ENCODE data around the gene MLN. TPM values are rescaled to one million over a fixed set of nuclear protein-coding genes. Genes with fewer than 3 reads are reported as not detected.
A peak's percentile ranks its signal among the peaks of the same experiment; 100 is the strongest.

Gene MLN
- total and polyA plus RNA-seq, 7 experiments from 2014 or later: not detected

DNA sequence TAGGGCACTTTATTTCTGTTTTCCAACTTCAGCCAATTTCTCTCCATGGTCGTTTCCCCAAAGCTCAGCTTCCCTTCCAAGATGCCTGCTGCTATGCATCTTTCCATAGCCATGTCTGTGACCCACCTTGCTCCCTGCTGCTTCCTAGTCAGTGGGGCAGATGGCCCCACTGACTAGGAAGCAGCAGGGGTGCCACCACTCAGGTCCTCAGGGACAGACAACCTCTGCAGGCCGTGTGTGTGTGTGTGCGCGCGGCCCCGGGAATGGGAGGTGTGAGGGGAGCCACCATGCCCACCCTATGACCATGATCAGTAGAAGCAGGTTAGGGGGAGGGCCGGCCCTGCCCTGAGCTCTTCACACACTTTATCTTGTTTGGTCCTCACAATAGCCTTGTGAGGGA lies 54.4 kb downstream of the MLN start:
- Histone ChIP-seq H3K9me3 (ENCODE audit: control insufficient read depth in 2 of 3, low read length in 3 of 3) (no peaks in the 10 kb centered on the region), H3K27me3 (ENCODE audit: control insufficient read depth in 2 of 2, insufficient read depth in 2 of 2, low read length in 2 of 2) (no peaks in the 10 kb centered on the region), H3K36me3 (ENCODE audit: control insufficient read depth in 2 of 3, insufficient read depth in 3 of 3, low read length in 3 of 3) (no peaks in the 10 kb centered on the region), H3K4me3 (ENCODE audit: low read length) (no peak overlapping the region), H3K27ac (ENCODE audit: low read depth, low read length) (no peak overlapping the region), H3K4me1 (ENCODE audit: control insufficient read depth in 2 of 2, insufficient read depth in 2 of 2, low read length in 2 of 2) (no peaks in the 10 kb centered on the region)
- Mint-ChIP-seq H3K27me3 (peaks cover 0 to 6% (median under 1%) of the 10 kb centered on the region in 5 donors), H3K36me3 (no peaks in the 10 kb centered on the region), H3K4me3 (no peak overlapping the region), H3K9me3 (no peaks in the 10 kb centered on the region), H3K4me1 (peaks cover 0 to 1% (median under 1%) of the 10 kb centered on the region in 7 donors), H3K27ac (no peak overlapping the region)
- ChIA-PET POLR2A (no interaction called here), CTCF (no interaction called here)
- DNase-seq: no peak
- intact Hi-C loops (cut with micrococcal nuclease): no loop called here
- ATAC-seq: no peak

GRCh38 chr6:33748841-33749240 lies 55.0 kb downstream of the MLN start:
- Mint-ChIP-seq H3K4me1 (peaks cover 0 to 5% (median 4%) of the 10 kb centered on the region in 7 donors), H3K9me3 (no peaks in the 10 kb centered on the region), H3K27ac (no peak overlapping the region), H3K4me3 (no peak overlapping the region), H3K36me3 (no peaks in the 10 kb centered on the region), H3K27me3 (peaks cover 0 to 11% (median 5%) of the 10 kb centered on the region in 5 donors)
- no peak for ATAC-seq
- no peaks in the 10 kb centered on the region for H3K27me3 ChIP-seq (ENCODE audit: control insufficient read depth in 2 of 2, insufficient read depth in 2 of 2, low read length in 2 of 2)
- intact Hi-C loops (cut with micrococcal nuclease): no loop called here
- no peaks in the 10 kb centered on the region for H3K9me3 ChIP-seq (ENCODE audit: control insufficient read depth in 2 of 3, low read length in 3 of 3)
- ChIA-PET CTCF (no interaction called here), POLR2A (no interaction called here)
- no peak for DNase-seq
- no peaks in the 10 kb centered on the region for H3K36me3 ChIP-seq (ENCODE audit: control insufficient read depth in 2 of 3, insufficient read depth in 3 of 3, low read length in 3 of 3)
- H3K27ac ChIP-seq (ENCODE audit: low read depth, low read length): no peak overlapping the region
- H3K4me1 ChIP-seq (ENCODE audit: control insufficient read depth in 2 of 2, insufficient read depth in 2 of 2, low read length in 2 of 2): no peaks in the 10 kb centered on the region
- H3K4me3 ChIP-seq (ENCODE audit: low read length): no peak overlapping the region

- no peak for ATAC-seq
- H3K27me3 Mint-ChIP-seq: peaks cover 0 to 15% (median 8%) of the 10 kb centered on the region in 5 donors
- peak overlapping the region in 1 of 9 donors; percentile 31 for H3K27ac Mint-ChIP-seq
- H3K4me1 Mint-ChIP-seq: peaks cover 0 to 5% (median 4%) of the 10 kb centered on the region in 7 donors
- Histone ChIP-seq H3K4me3 (ENCODE audit: low read length) (no peak overlapping the region), H3K9me3 (ENCODE audit: control insufficient read depth in 2 of 3, low read length in 3 of 3) (no peaks in the 10 kb centered on the region), H3K4me1 (ENCODE audit: control insufficient read depth in 2 of 2, insufficient read depth in 2 of 2, low read length in 2 of 2) (no peaks in the 10 kb centered on the region), H3K27me3 (ENCODE audit: control insufficient read depth in 2 of 2, insufficient read depth in 2 of 2, low read length in 2 of 2) (no peaks in the 10 kb centered on the region), H3K36me3 (ENCODE audit: control insufficient read depth in 2 of 3, insufficient read depth in 3 of 3, low read length in 3 of 3) (no peaks in the 10 kb centered on the region), H3K27ac (ENCODE audit: low read depth, low read length) (no peak overlapping the region)
- intact Hi-C loops (cut with micrococcal nuclease): no loop called here
- CTCF ChIA-PET: interaction anchor here (0.6 kb wide), 1 partner anchor 201 kb away, joined by 3 read pairs; no protein-coding TSS in a partner anchor
- no peaks in the 10 kb centered on the region for H3K9me3 Mint-ChIP-seq
- no peak overlapping the region for H3K4me3 Mint-ChIP-seq
- DNase-seq: no peak
- POLR2A ChIA-PET: no interaction called here
- no peaks in the 10 kb centered on the region for H3K36me3 Mint-ChIP-seq
Measured at GRCh38 chr6:33747823-33748222, 56.0 kb downstream of the MLN start.

- Mint-ChIP-seq H3K9me3 (no peaks in the 10 kb centered on the region), H3K4me1 (peaks cover 0 to 5% (median 4%) of the 10 kb centered on the region in 7 donors), H3K27me3 (peaks cover 4 to 23% (median 12%) of the 10 kb centered on the region in 5 donors), H3K4me3 (no peak within 1 kb of the TSS), H3K27ac (no peak within 1 kb of the TSS), H3K36me3 (no peaks in the 10 kb centered on the region)
- Histone ChIP-seq H3K4me3 (ENCODE audit: low read length) (no peak within 1 kb of the TSS), H3K36me3 (ENCODE audit: control insufficient read depth in 2 of 3, insufficient read depth in 3 of 3, low read length in 3 of 3) (no peaks in the 10 kb centered on the region), H3K9me3 (ENCODE audit: control insufficient read depth in 2 of 3, low read length in 3 of 3) (no peaks in the 10 kb centered on the region), H3K27ac (ENCODE audit: low read depth, low read length) (no peak within 1 kb of the TSS), H3K4me1 (ENCODE audit: control insufficient read depth in 2 of 2, insufficient read depth in 2 of 2, low read length in 2 of 2) (no peaks in the 10 kb centered on the region), H3K27me3 (ENCODE audit: control insufficient read depth in 2 of 2, insufficient read depth in 2 of 2, low read length in 2 of 2) (no peaks in the 10 kb centered on the region)
- ATAC-seq (no peak), DNase-seq (no peak)
- intact Hi-C loops (cut with micrococcal nuclease): no loop called here
- ChIA-PET CTCF (interaction anchor here (5.7 kb wide), 1 partner anchor 35 kb away, joined by 30 read pairs; the partner anchor contains the start of gene UQCC2), POLR2A (no interaction called here)
Measured at GRCh38 chr6:33746651-33747100, 57.1 kb downstream of the MLN start, which contains the start of gene IP6K3. Gene IP6K3 (minus strand): TSS chr6:33746905. CDS start chr6:33735476, 11,429 bp downstream.

DNA sequence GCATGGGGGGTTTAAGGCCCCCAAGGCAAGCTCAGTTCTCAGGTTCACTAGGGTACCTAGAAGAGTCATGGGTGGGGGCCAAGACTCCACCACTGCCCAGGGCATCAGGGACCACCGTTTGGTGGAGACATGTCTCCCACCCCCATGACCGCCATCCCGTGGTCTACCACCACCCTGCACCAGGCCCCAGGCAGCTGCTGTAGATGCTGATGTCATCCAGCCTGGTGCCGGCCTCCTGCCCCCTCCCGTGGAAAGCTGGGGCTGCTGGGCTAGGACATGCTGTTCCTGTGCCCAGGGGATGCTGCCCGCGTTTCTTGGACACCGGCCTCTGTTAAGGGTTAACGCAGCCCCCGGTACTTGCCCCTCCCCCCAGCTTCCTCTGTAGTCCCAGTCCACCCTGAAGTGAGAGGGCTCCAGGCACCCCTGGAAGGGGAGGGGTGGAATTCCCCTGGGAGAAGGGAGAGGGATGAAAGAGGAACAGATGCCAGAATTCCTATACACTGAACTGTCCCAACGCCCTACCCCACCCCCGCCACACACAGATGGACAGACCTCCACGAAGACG lies 57.7 kb downstream of the MLN start:
- no peak overlapping the region for H3K4me3 Mint-ChIP-seq
- ATAC-seq: no peak
- no peak overlapping the region for H3K27ac Mint-ChIP-seq
- Histone ChIP-seq H3K27me3 (ENCODE audit: control insufficient read depth in 2 of 2, insufficient read depth in 2 of 2, low read length in 2 of 2) (no peaks in the 10 kb centered on the region), H3K36me3 (ENCODE audit: control insufficient read depth in 2 of 3, insufficient read depth in 3 of 3, low read length in 3 of 3) (no peaks in the 10 kb centered on the region), H3K4me3 (ENCODE audit: low read length) (no peak overlapping the region), H3K4me1 (ENCODE audit: control insufficient read depth in 2 of 2, insufficient read depth in 2 of 2, low read length in 2 of 2) (no peaks in the 10 kb centered on the region), H3K27ac (ENCODE audit: low read depth, low read length) (no peak overlapping the region), H3K9me3 (ENCODE audit: control insufficient read depth in 2 of 3, low read length in 3 of 3) (no peaks in the 10 kb centered on the region)
- DNase-seq: no peak
- ChIA-PET CTCF (interaction anchor here (1.5 to 5.7 kb wide), 2 partner anchors 10 to 34 kb away, joined by 5 to 30 read pairs; partner anchors contain the start of gene UQCC2), POLR2A (no interaction called here)
- no peaks in the 10 kb centered on the region for H3K36me3 Mint-ChIP-seq
- intact Hi-C loops (cut with micrococcal nuclease): no loop called here
- peaks cover 0 to 5% (median 4%) of the 10 kb centered on the region in 7 donors for H3K4me1 Mint-ChIP-seq
- no peaks in the 10 kb centered on the region for H3K9me3 Mint-ChIP-seq
- peaks cover 4 to 23% (median 12%) of the 10 kb centered on the region in 5 donors for H3K27me3 Mint-ChIP-seq

GRCh38 chr6:33745548-33745947 lies 58.3 kb downstream of the MLN start:
- no peak overlapping the region for H3K4me3 Mint-ChIP-seq
- H3K27ac ChIP-seq (ENCODE audit: low read depth, low read length): no peak overlapping the region
- ATAC-seq: no peak
- H3K9me3 Mint-ChIP-seq: no peaks in the 10 kb centered on the region
- ChIA-PET CTCF (interaction anchor here (0.9 to 5.7 kb wide), 3 partner anchors 9 to 34 kb away, joined by 3 to 30 read pairs (median 5); partner anchors contain the start of gene UQCC2), POLR2A (no interaction called here)
- no peaks in the 10 kb centered on the region for H3K4me1 ChIP-seq (ENCODE audit: control insufficient read depth in 2 of 2, insufficient read depth in 2 of 2, low read length in 2 of 2)
- intact Hi-C loops (cut with micrococcal nuclease): loop anchor here in 1 of 2 donors (2.0 kb wide), 1 partner anchor 25 kb away; no protein-coding TSS in a partner anchor
- H3K27me3 ChIP-seq (ENCODE audit: control insufficient read depth in 2 of 2, insufficient read depth in 2 of 2, low read length in 2 of 2): no peaks in the 10 kb centered on the region
- peaks cover 0 to 5% (median 4%) of the 10 kb centered on the region in 7 donors for H3K4me1 Mint-ChIP-seq
- no peaks in the 10 kb centered on the region for H3K36me3 Mint-ChIP-seq
- H3K27me3 Mint-ChIP-seq: peaks cover 4 to 23% (median 12%) of the 10 kb centered on the region in 5 donors
- H3K36me3 ChIP-seq (ENCODE audit: control insufficient read depth in 2 of 3, insufficient read depth in 3 of 3, low read length in 3 of 3): no peaks in the 10 kb centered on the region
- no peak overlapping the region for H3K27ac Mint-ChIP-seq
- H3K9me3 ChIP-seq (ENCODE audit: control insufficient read depth in 2 of 3, low read length in 3 of 3): no peaks in the 10 kb centered on the region
- H3K4me3 ChIP-seq (ENCODE audit: low read length): no peak overlapping the region
- no peak for DNase-seq

Data from naive thymus-derived CD4-positive, alpha-beta T cell (primary cell).